ENCODE data around the gene COX7B.

DNA sequence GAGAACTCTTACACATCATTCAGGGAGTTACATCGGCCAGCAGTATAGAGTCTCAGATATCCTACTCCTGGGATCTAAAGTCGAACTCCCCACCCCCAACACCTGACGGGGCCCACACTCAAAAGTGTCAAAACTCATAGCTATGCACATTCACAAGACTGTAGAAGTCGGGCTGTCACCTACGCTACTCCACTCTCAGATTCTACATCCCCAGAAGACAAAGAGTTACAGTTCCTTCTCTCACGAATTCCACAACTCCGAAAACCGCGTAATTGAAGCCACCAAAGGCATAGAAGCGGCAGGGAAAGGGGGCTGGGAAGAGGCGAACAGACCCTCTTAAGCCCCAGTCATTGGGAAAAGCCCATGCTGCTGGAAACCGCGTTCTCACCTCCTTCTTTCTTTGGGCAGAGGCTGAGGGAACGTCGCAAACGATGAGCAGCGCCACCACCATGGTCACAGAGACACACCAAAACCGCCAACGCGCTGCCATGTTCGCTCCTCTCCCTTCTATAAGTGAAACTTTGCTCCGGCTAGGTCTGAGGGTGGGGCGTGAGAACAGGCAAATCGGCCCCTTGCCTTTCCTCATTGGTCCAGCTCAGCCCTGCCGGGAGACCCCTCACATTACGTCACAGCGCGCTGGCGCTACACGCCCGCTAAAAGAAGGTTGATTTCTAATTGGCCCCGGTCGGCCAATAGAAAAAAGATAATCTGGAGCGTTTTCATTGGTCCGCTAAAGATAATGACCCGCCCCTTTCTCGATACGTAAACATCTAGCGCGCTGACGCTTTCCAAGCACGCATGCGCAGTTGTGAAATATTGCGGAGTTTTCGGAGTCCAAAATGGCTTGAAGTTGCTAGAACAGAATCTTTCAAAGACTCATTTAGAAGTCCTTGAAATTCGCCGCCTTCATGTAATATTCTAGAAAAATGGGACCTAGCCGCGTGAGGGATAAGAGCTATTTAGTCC, 4.1 kb upstream of the COX7B start, which contains the start of gene MAGT1:
- TF ChIP-seq POLR2A (IDR thresholded peaks at IDR 0.05; ENCODE audit: low read depth, low read length) (peak; percentile 91), POLR2AphosphoS5 (IDR thresholded peaks at IDR 0.05; ENCODE audit: low read depth, low read length) (peak; percentile 87), POU2F2 (IDR thresholded peaks at IDR 0.05; ENCODE audit: low read depth, low read length) (peak; percentile 72; the same call in 1 of the 2 replicates)

Measured in GM12891 (cell line).